GM19395 (cell line): ENCODE results near the gene CYTH2.
"Not testable (repeated sequence)": the region's sequence is repeated elsewhere in the genome, so short reads cannot be mapped to it uniquely, and the experiment has no call there.

Experiments
- ATAC-seq: cut with Tn5 transposase; IDR thresholded peaks from one replicate; pipeline ENCODE4 v1.9.1; 2021; ENCODE audit warnings: mild to moderate bottlenecking, moderate library complexity; ENCODE audit not compliant: unreplicated experiment

The CYTH2 gene

DNA sequence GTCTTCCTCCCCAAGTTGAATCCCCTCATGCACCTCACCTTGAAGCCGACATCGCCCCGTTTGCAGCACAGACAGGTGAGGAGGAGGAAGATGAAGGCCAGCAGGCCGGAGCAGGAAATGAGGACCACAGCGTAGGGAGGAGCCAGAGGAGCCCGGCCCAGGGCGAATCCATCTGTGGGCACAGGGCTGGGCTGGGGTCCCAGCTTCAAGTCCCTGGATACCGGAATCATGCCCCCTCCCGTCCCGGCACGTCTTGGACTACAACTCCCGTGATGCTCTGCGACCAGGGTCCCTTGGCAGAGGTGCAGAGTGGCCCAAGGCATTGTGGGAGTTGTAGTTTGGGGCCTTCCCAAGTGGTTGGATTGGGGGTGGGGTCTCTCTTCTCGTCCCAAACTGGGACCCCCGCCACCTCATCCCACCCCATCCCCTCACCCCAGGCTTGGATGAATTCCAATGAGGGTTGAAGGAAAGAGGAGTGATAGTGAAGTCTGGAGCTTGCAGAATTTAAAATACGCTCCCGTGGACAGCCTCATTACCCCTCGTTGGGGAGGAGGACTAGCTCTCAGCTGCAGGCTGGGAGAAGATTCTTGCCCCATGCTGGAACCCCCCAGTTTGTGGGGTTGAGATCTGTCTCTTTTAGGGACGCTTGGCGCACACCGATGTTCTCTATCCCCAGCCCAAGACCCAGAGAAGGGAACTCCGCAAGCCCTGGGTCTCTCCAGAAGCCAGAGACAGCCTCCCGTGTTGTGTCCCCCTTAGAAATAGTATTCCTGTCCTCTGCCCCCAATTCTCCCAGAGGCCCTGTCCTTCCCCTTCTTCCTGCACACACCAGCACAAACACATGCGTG is 41.5 kb downstream of the CYTH2 start:
- no peak for ATAC-seq

DNA sequence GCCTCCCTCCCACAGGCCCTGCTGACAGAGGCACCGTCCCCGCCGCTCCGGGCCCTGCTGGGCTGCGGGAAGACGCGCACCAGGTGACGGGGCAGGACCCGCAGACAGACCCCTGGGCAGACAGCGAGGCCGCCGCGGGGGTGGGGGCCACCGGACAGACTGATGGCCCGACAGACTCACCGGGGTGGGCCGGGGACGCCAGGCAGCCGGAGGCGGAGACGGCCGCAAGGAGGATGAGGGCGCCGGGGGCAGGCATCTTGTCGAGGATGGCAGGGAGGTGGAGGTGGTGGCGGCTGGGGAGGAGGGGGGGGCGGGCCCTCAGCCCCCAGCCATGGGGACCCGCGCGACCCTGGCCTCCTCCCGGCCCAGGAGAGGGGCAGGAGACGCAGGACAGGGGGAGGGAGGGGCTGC is 42.2 kb downstream of the CYTH2 start:
- no peak for ATAC-seq

DNA sequence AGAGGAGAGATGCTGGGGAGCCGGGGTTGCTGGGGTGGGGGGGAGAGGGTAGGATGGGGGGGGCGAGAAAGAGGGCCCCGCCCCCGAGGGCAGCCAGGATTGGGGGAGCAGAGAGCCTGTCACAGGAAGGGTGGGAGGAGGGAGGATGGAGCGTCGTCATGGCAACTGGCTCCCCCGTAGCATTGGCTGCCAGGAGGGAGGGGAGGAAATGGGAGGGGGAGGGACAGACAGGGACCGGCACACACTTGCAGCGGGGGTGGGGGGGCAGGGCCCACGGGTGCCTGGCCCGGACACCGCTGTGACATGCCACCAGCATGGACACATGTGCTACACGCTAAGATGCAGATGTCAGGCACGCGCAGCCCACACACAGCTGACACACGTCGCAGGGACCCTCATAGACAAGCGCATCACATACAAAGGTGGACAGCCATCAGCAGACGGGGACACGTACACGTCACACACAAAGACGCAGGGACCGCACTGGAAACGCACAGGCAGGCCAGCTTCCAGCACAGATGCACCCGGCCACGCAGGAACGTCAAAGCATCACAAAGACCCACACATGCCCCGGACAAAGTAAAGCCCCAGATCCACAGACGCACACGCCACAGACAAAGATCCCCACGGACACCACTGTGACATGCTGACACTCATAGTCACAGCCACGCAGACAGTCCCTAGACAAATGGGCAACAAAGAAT is 42.8 kb downstream of the CYTH2 start, which contains the start of gene LMTK3:
Gene LMTK3, minus strand, starts transcription at position 36 of the 704 bp plus-strand sequence. CDS start 259 bp downstream, outside the sequence.
- ATAC-seq = no peak

DNA sequence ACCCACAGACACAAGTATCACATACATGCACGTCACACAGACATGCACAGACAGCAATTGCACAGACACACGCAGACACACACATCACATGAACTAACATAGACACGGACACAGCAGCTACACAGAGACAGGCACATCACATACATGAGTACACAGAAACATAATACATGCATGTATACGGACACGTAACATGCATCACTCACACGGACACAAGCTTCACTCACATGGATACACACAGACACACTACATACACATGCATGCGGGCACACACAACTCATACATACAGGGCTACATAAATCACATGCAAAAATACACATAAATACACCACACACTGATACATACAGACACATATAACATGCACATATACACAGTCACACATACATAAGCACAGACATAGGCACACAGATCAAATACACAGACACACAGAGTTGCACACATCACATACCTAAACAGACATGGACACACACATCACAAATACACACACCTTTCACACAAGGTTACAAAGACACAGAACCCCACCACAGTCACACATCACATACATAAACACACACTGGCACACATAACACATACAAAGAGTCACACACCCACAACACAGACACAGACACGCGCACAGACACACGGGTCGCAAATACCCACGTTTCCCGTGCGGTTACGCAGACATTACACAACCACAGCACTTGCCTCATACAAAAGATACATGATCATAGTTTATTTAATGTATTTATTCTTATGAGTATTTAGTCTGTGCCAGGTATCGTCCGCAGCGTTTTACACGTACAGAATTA is 43.5 kb downstream of the CYTH2 start:
- ATAC-seq = no peak

GRCh38 chr19:48513289-48514122 is 44.3 kb downstream of the CYTH2 start:
- ATAC-seq = peak; percentile 61

GRCh38 chr19:48514123-48514458 is 44.9 kb downstream of the CYTH2 start:
- ATAC-seq = no peak

GRCh38 chr19:48516536-48516935 is 47.4 kb downstream of the CYTH2 start:
- ATAC-seq = no peak

- no peak for ATAC-seq
Measured at GRCh38 chr19:48518207-48518606, 49.0 kb downstream of the CYTH2 start.

- not testable (repeated sequence) for ATAC-seq
Measured at GRCh38 chr19:48519426-48519825, 50.3 kb downstream of the CYTH2 start.

DNA sequence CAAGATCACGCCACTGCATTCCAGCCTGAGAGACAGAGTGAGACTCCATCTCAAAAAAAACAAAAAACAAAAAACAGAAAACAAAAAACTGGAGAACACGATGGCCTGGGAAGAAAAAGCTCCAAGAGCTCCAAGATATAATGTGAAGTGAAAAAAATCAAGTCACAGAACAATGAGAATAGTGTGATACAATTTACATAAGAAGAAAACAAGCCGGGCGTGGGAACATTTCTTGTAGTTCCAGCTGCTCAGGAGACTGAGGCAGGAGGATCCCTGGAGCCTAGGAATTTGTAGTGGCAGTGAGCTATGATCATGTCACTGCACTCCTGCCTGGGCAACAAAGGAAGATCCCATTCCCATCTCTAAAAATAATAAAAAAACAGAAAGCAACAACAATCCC is 51.0 kb downstream of the CYTH2 start:
- no peak for ATAC-seq

GRCh38 chr19:48524221-48524620 is 55.1 kb downstream of the CYTH2 start:
- ATAC-seq = no peak

DNA sequence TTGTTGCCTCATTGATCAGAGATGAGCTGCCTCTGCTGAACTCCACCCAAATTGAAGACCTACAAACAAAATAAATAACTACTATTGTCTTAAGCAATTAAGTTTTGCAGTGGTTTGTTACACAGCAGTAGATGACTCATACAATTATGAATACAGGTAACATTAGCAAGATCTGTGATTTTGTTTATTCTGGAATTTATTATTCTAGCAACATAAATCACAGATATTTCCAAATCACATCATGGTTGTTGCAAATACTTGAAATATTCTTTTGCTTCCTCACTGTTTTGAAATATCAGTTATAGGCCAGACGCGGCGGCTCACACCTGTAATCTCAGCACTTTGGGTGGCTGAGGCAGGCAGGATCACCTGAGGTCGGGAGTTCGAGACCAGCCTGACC is 55.6 kb downstream of the CYTH2 start:
- ATAC-seq = no peak

- no peak for ATAC-seq
Measured at GRCh38 chr19:48529156-48529555, 60.0 kb downstream of the CYTH2 start.

GRCh38 chr19:48530066-48530720 is 61.0 kb downstream of the CYTH2 start:
- ATAC-seq = no peak

GRCh38 chr19:48530770-48531169 is 61.6 kb downstream of the CYTH2 start:
- no peak for ATAC-seq
